H1 (cell line): ENCODE data around the gene TANC1. TPM values are rescaled to one million over a fixed set of nuclear protein-coding genes. Genes with fewer than 3 reads are reported as not detected.

ENCODE experiments used
- BCL11A ChIP-seq, 2 experiments: IDR thresholded peaks; one replicate each; pipeline ENCODE4 v1.6.1; 2011; ENCODE audit warnings: low read depth in 2 of 2, low read length in 2 of 2, mild to moderate bottlenecking in 2 of 2
- BRCA1 ChIP-seq: IDR thresholded peaks from 2 replicates; pipeline ENCODE4 v1.6.1; 2012; ENCODE audit warnings: low read depth, low read length, improper control_type of control experiment
- CHD1 ChIP-seq: IDR thresholded peaks from 2 replicates; pipeline ENCODE4 v1.6.1; 2012; ENCODE audit warnings: low read depth, low read length, improper control_type of control experiment
- CHD2 ChIP-seq: IDR thresholded peaks from 2 replicates; pipeline ENCODE4 v1.6.1; 2012; ENCODE audit warnings: low read length, improper control_type of control experiment
- EP300 ChIP-seq, 2 experiments: IDR thresholded peaks; 1 replicate in 1 of 2; 2 replicates in 1 of 2; pipeline ENCODE4 v1.6.1; 2011 to 2012; ENCODE audit warnings: low read depth in 2 of 2, low read length in 2 of 2, mild to moderate bottlenecking in 2 of 2, borderline replicate concordance in 1 of 2, inconsistent platforms in 1 of 2, moderate library complexity in 1 of 2
- KDM1A ChIP-seq: fragments of 200-600, 300-600 bp; sonication (generic); IDR thresholded peaks from 2 replicates; pipeline ENCODE4 v1.7.1; 2016; ENCODE audit warnings: mild to moderate bottlenecking, low read length, borderline replicate concordance
- KDM4A ChIP-seq: IDR thresholded peaks from one replicate; pipeline ENCODE4 v1.7.1; 2012; ENCODE audit warnings: low read depth, mild to moderate bottlenecking, moderate library complexity, low read length, inconsistent platforms; ENCODE audit not compliant: severe bottlenecking
- MAFK ChIP-seq: IDR thresholded peaks from 2 replicates; pipeline ENCODE4 v1.6.1; 2012; ENCODE audit warnings: low read depth, mild to moderate bottlenecking, improper control_type of control experiment, low read length
- RFX5 ChIP-seq: IDR thresholded peaks from 2 replicates; pipeline ENCODE4 v1.6.1; 2011; ENCODE audit warnings: low read depth, low read length, improper control_type of control experiment, borderline replicate concordance
- RXRA ChIP-seq: IDR thresholded peaks from 2 replicates; pipeline ENCODE4 v1.6.1; 2011; ENCODE audit warnings: low read depth, mild to moderate bottlenecking, low read length, moderate library complexity; ENCODE audit not compliant: insufficient read depth
- TCF12 ChIP-seq: IDR thresholded peaks from 2 replicates; pipeline ENCODE4 v1.6.1; 2011; ENCODE audit warnings: low read depth, mild to moderate bottlenecking, low read length
- YY1 ChIP-seq: IDR thresholded peaks from 2 replicates; pipeline ENCODE4 v1.6.1; 2011; ENCODE audit warnings: low read depth, mild to moderate bottlenecking, low read length
- polyA plus RNA-seq, 7 experiments: library from polyadenylated mRNA; depleted of rRNA in 3 of 7; stranded (reverse) in 5 of 7; unstranded in 2 of 7; fragments of >200 nt in 5 of 7; fragments of 200-250 nt in 2 of 7; gene quantifications; 1 replicate in 5 of 7; 2 replicates in 1 of 7; 4 replicates in 1 of 7; pipeline versions ENCODE4 v1.2.1 to v1.2.3, GENCODE V29; 2011 to 2013; ENCODE audit warnings: missing spikeins in 2 of 7, mixed read lengths in 2 of 7
- total RNA-seq: library from RNA; stranded (reverse); fragmentation: NEBNext Ultra II Directional; extraction: Animal tissue kit (Norgen Biotek cat#: 25700); gene quantifications from 2 replicates; pipeline ENCODE4 v1.2.1, GENCODE V29; 2021
- TF ChIP-seq, protein P1 (sequence below): fragments of 300-600 bp; sonication (generic); IDR thresholded peaks from 2 replicates; pipeline ENCODE4 v1.7.1; 2012; ENCODE audit warnings: low read length, moderate library complexity, mild to moderate bottlenecking, inconsistent platforms; ENCODE audit not compliant: insufficient replicate concordance

Gene TANC1
- total and polyA plus RNA-seq, 2 of the 8 experiments (the other 6 are each of a cell fraction or from before 2014, with no cell fraction given), result 4.1 to 7.6 TPM

- TF ChIP-seq, protein P1, sequence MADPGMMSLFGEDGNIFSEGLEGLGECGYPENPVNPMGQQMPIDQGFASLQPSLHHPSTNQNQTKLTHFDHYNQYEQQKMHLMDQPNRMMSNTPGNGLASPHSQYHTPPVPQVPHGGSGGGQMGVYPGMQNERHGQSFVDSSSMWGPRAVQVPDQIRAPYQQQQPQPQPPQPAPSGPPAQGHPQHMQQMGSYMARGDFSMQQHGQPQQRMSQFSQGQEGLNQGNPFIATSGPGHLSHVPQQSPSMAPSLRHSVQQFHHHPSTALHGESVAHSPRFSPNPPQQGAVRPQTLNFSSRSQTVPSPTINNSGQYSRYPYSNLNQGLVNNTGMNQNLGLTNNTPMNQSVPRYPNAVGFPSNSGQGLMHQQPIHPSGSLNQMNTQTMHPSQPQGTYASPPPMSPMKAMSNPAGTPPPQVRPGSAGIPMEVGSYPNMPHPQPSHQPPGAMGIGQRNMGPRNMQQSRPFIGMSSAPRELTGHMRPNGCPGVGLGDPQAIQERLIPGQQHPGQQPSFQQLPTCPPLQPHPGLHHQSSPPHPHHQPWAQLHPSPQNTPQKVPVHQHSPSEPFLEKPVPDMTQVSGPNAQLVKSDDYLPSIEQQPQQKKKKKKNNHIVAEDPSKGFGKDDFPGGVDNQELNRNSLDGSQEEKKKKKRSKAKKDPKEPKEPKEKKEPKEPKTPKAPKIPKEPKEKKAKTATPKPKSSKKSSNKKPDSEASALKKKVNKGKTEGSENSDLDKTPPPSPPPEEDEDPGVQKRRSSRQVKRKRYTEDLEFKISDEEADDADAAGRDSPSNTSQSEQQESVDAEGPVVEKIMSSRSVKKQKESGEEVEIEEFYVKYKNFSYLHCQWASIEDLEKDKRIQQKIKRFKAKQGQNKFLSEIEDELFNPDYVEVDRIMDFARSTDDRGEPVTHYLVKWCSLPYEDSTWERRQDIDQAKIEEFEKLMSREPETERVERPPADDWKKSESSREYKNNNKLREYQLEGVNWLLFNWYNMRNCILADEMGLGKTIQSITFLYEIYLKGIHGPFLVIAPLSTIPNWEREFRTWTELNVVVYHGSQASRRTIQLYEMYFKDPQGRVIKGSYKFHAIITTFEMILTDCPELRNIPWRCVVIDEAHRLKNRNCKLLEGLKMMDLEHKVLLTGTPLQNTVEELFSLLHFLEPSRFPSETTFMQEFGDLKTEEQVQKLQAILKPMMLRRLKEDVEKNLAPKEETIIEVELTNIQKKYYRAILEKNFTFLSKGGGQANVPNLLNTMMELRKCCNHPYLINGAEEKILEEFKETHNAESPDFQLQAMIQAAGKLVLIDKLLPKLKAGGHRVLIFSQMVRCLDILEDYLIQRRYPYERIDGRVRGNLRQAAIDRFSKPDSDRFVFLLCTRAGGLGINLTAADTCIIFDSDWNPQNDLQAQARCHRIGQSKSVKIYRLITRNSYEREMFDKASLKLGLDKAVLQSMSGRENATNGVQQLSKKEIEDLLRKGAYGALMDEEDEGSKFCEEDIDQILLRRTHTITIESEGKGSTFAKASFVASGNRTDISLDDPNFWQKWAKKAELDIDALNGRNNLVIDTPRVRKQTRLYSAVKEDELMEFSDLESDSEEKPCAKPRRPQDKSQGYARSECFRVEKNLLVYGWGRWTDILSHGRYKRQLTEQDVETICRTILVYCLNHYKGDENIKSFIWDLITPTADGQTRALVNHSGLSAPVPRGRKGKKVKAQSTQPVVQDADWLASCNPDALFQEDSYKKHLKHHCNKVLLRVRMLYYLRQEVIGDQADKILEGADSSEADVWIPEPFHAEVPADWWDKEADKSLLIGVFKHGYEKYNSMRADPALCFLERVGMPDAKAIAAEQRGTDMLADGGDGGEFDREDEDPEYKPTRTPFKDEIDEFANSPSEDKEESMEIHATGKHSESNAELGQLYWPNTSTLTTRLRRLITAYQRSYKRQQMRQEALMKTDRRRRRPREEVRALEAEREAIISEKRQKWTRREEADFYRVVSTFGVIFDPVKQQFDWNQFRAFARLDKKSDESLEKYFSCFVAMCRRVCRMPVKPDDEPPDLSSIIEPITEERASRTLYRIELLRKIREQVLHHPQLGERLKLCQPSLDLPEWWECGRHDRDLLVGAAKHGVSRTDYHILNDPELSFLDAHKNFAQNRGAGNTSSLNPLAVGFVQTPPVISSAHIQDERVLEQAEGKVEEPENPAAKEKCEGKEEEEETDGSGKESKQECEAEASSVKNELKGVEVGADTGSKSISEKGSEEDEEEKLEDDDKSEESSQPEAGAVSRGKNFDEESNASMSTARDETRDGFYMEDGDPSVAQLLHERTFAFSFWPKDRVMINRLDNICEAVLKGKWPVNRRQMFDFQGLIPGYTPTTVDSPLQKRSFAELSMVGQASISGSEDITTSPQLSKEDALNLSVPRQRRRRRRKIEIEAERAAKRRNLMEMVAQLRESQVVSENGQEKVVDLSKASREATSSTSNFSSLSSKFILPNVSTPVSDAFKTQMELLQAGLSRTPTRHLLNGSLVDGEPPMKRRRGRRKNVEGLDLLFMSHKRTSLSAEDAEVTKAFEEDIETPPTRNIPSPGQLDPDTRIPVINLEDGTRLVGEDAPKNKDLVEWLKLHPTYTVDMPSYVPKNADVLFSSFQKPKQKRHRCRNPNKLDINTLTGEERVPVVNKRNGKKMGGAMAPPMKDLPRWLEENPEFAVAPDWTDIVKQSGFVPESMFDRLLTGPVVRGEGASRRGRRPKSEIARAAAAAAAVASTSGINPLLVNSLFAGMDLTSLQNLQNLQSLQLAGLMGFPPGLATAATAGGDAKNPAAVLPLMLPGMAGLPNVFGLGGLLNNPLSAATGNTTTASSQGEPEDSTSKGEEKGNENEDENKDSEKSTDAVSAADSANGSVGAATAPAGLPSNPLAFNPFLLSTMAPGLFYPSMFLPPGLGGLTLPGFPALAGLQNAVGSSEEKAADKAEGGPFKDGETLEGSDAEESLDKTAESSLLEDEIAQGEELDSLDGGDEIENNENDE, result no peak
- TF ChIP-seq KDM4A (no peak), RXRA (no peak), EP300 (IDR thresholded peaks at IDR 0.05; ENCODE audit: borderline replicate concordance in 1 of 2, low read depth in 2 of 2, low read length in 2 of 2) (no peak), TCF12 (no peak), KDM1A (no peak), RFX5 (no peak), MAFK (no peak), CHD1 (no peak), YY1 (no peak), CHD2 (no peak), BRCA1 (no peak), BCL11A (IDR thresholded peaks at IDR 0.05; ENCODE audit: low read depth in 2 of 2, low read length in 2 of 2) (no peak)
- TF ChIP-seq, all 59 proteins: peak for 0
Measured at GRCh38 chr2:159086826-159087225, 118.4 kb downstream of the TANC1 start (continued).
